Panc1 (cell line): ENCODE data around the gene FKRP. TPM values are rescaled to one million over a fixed set of nuclear protein-coding genes. Genes with fewer than 3 reads are reported as not detected.

Experiments
- ATAC-seq: fragments of 200-7000 bp; cut with Tn5 transposase; 2 replicates; pipeline ENCODE4 v1.9.1; 2020; ENCODE audit warnings: mild to moderate bottlenecking, moderate library complexity
- BruUV-seq: library from RNA; stranded (reverse); fragments of 400-500 nt; replicated peaks from 2 replicates; lab custom pipeline; 2021; lab: Mats Ljungman, UMichigan
- CTCF ChIA-PET: fragments of 300-600 bp; sonication (Branson Sonifier 250); formaldehyde crosslinking; loops from one replicate; lab custom pipeline; 2022; ENCODE audit warnings: antibody characterized with exemption; lab: Charles Lee
- POLR2A ChIA-PET: fragments of 300-600 bp; sonication (Branson Sonifier 250); formaldehyde crosslinking; loops from one replicate; lab custom pipeline; 2022; ENCODE audit warnings: antibody characterized with exemption; lab: Charles Lee
- DNase-seq: peaks from one replicate; pipeline ENCODE4 v3.0.0-alpha.2; 2010; ENCODE audit warnings: low read depth, low spot score
- H3K27ac ChIP-seq: 2 replicates; pipeline ENCODE4 v1.5.1; 2011; ENCODE audit warnings: mild to moderate bottlenecking, low read length, inconsistent platforms
- H3K27me3 ChIP-seq: fragments of 200-500 bp; sonication (Bioruptor generic); 2 replicates; pipeline ENCODE4 v1.6.0; 2014; ENCODE audit warnings: low read length, inconsistent platforms; ENCODE audit not compliant: control insufficient read depth, insufficient read depth
- H3K36me3 ChIP-seq: fragments of 200-500 bp; sonication (Bioruptor generic); 2 replicates; pipeline ENCODE4 v1.5.1; 2014; ENCODE audit warnings: inconsistent platforms, mild to moderate bottlenecking, low read length, moderate library complexity; ENCODE audit not compliant: control insufficient read depth, insufficient read depth
- H3K4me1 ChIP-seq: 2 replicates; pipeline ENCODE4 v1.5.1; 2011; ENCODE audit warnings: inconsistent platforms, mild to moderate bottlenecking, low read length, moderate library complexity; ENCODE audit not compliant: control insufficient read depth, insufficient read depth
- H3K4me3 ChIP-seq, 2 experiments: 2 replicates each; pipeline ENCODE4 v1.5.1; 2011 to 2012; ENCODE audit warnings: low read depth in 2 of 2, low read length in 2 of 2, mild to moderate bottlenecking in 2 of 2, inconsistent platforms in 1 of 2, moderate library complexity in 1 of 2
- H3K9me3 ChIP-seq: fragments of 200-500 bp; sonication (Bioruptor generic); 2 replicates; pipeline ENCODE4 v1.5.1; 2014; ENCODE audit warnings: low read depth, mild to moderate bottlenecking, inconsistent platforms, low read length, moderate library complexity; ENCODE audit not compliant: control insufficient read depth, insufficient read depth
- CTCF ChIP-seq: fragments of 450-650 bp; IDR thresholded peaks from 2 replicates; pipeline ENCODE4 v1.5.1; 2017; ENCODE audit warnings: mild to moderate bottlenecking
- POLR2AphosphoS5 ChIP-seq: IDR thresholded peaks from 2 replicates; pipeline ENCODE4 v1.6.1; 2012; ENCODE audit warnings: mild to moderate bottlenecking, low read depth, low read length, moderate library complexity
- SIN3A ChIP-seq: IDR thresholded peaks from 2 replicates; pipeline ENCODE4 v1.6.1; 2012; ENCODE audit warnings: low read depth, mild to moderate bottlenecking, low read length, moderate library complexity, borderline replicate concordance; ENCODE audit not compliant: insufficient read depth
- TCF7L2 ChIP-seq: IDR thresholded peaks from 2 replicates; pipeline ENCODE4 v1.6.1; 2011; ENCODE audit warnings: mild to moderate bottlenecking, low read depth, low read length, inconsistent platforms
- in situ Hi-C: cut with HindIII; loops from 2 replicates; pipeline ENCODE4 v1.10.0; 2016; ENCODE audit warnings: low sequenced_read_pairs, low pct_unique_long_range_greater_than_20kb
- intact Hi-C: fragments of 100-400 bp; cut with micrococcal nuclease; formaldehyde crosslinking; loops from one replicate; pipeline ENCODE4 v1.10.0; 2022; ENCODE audit not compliant: unreplicated experiment
- total RNA-seq: library from RNA; stranded (reverse); gene quantifications from one replicate; pipeline ENCODE4 v1.2.1, GENCODE V29; 2021; ENCODE audit not compliant: unreplicated experiment
- TF ChIP-seq, protein P1 (sequence below), 2 experiments: IDR thresholded peaks; 2 replicates each; pipeline ENCODE4 v1.6.1; 2011 to 2012; ENCODE audit warnings: low read depth in 2 of 2, control low read depth in 1 of 2, low read length in 1 of 2, mild to moderate bottlenecking in 1 of 2, moderate library complexity in 1 of 2; ENCODE audit not compliant: insufficient read depth in 1 of 2

Gene FKRP
- total RNA-seq, 1 experiment from 2014 or later = 21.6 TPM

DNA sequence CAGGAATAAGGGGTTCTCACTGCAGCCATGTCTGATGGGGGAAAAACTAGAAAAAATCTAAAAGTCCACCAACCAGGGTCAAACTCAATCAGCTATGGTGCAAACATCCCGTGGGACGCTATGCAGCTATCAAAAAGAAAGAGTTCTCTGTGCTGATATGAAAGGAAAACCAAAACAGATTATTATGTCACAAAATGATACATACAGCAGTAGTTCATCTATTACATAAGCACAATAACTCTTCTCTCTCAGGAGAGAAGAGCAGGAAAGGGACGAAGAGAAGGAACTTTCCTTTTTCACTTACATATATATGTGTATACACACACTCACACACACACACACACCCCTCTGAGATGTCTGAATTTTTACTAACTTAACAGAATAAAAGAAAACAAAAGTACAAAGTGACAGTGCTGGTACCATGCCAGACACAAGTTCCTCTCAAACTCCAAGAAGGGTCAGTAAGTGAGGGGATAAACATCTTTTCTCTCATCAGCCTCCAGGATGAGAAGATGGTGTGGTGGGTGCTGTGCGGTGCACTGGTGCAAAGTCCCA lies 2.9 kb upstream of the FKRP start:
- peaks cover 3% of the 10 kb centered on the region; the same call in 1 of the 2 replicates for H3K36me3 ChIP-seq
- CTCF ChIA-PET = interaction anchor here (0.7 kb wide), 1 partner anchor 29 kb away, joined by 3 read pairs; no protein-coding TSS in a partner anchor
- TF ChIP-seq CTCF = no peak
- TF ChIP-seq, protein P1, sequence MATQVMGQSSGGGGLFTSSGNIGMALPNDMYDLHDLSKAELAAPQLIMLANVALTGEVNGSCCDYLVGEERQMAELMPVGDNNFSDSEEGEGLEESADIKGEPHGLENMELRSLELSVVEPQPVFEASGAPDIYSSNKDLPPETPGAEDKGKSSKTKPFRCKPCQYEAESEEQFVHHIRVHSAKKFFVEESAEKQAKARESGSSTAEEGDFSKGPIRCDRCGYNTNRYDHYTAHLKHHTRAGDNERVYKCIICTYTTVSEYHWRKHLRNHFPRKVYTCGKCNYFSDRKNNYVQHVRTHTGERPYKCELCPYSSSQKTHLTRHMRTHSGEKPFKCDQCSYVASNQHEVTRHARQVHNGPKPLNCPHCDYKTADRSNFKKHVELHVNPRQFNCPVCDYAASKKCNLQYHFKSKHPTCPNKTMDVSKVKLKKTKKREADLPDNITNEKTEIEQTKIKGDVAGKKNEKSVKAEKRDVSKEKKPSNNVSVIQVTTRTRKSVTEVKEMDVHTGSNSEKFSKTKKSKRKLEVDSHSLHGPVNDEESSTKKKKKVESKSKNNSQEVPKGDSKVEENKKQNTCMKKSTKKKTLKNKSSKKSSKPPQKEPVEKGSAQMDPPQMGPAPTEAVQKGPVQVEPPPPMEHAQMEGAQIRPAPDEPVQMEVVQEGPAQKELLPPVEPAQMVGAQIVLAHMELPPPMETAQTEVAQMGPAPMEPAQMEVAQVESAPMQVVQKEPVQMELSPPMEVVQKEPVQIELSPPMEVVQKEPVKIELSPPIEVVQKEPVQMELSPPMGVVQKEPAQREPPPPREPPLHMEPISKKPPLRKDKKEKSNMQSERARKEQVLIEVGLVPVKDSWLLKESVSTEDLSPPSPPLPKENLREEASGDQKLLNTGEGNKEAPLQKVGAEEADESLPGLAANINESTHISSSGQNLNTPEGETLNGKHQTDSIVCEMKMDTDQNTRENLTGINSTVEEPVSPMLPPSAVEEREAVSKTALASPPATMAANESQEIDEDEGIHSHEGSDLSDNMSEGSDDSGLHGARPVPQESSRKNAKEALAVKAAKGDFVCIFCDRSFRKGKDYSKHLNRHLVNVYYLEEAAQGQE (IDR thresholded peaks at IDR 0.05; ENCODE audit: insufficient read depth in 1 of 2, low read depth in 2 of 2, low read length in 1 of 2) = no peak
- TF ChIP-seq SIN3A = no peak
- no peak for TF ChIP-seq POLR2AphosphoS5
- TF ChIP-seq TCF7L2 = no peak
- TSS peak; percentile 55 for BruUV-seq
- DNase-seq (no peak), ATAC-seq (no peak)
- H3K4me1 ChIP-seq = peaks cover 3% of the 10 kb centered on the region; the same call in 1 of the 2 replicates
- H3K27me3 ChIP-seq = no peaks in the 10 kb centered on the region
- in situ Hi-C loops (no loop called here), intact Hi-C loops (no loop called here)
- H3K27ac ChIP-seq = no peak overlapping the region
- POLR2A ChIA-PET = no interaction called here
- no peaks in the 10 kb centered on the region for H3K9me3 ChIP-seq
- no peak overlapping the region for H3K4me3 ChIP-seq

GRCh38 chr19:46744005-46744691 lies 1.7 kb upstream of the FKRP start:
- TF ChIP-seq SIN3A = no peak
- TF ChIP-seq TCF7L2 = no peak
- TF ChIP-seq POLR2AphosphoS5 = no peak
- TF ChIP-seq, protein P1 (IDR thresholded peaks at IDR 0.05; ENCODE audit: insufficient read depth in 1 of 2, low read depth in 2 of 2, low read length in 1 of 2) = no peak
- TF ChIP-seq CTCF = no peak
- BruUV-seq = TSS peak; percentile 63
- ChIA-PET CTCF (no interaction called here), POLR2A (interaction anchor here (0.5 to 0.6 kb wide), 2 partner anchors 86 to 240 kb away, joined by 3 to 6 read pairs; no protein-coding TSS in a partner anchor)
- DNase-seq (no peak), ATAC-seq (no peak)
- no peaks in the 10 kb centered on the region for H3K27me3 ChIP-seq
- peak overlapping the region; percentile 82 to 92 for H3K4me3 ChIP-seq
- intact Hi-C loops = no loop called here
- peaks cover 3% of the 10 kb centered on the region; the same call in 1 of the 2 replicates for H3K36me3 ChIP-seq
- no peaks in the 10 kb centered on the region for H3K9me3 ChIP-seq
- no peak overlapping the region for H3K27ac ChIP-seq
- in situ Hi-C loops = no loop called here
- peaks cover 3% of the 10 kb centered on the region; the same call in 1 of the 2 replicates for H3K4me1 ChIP-seq
